K562 (cell line): ENCODE data around the gene ZNF668. TPM values are rescaled to one million over a fixed set of nuclear protein-coding genes. Genes with fewer than 3 reads are reported as not detected.

ENCODE experiments used
- ATAC-seq: fragments of 200-7000 bp; cut with Tn5 transposase; 3 replicates; pipeline ENCODE4 v1.9.1; 2020; ENCODE audit warnings: moderate library complexity
- BruUV-seq: library from RNA; stranded (reverse); fragments of 400-500 nt; replicated peaks from 2 replicates; lab custom pipeline; 2021; lab: Mats Ljungman, UMichigan
- CTCF ChIA-PET: fragments of 300-600 bp; formaldehyde crosslinking; extraction: SDS; loops from one replicate; lab custom pipeline; 2021; ENCODE audit warnings: low intra/inter-chr PET ratio; lab: Yijun Ruan, JAX
- POLR2A ChIA-PET: fragments of 300-600, 350-650 bp; sonication (Branson Sonifier 250); formaldehyde crosslinking; extraction: SDS; loops from one replicate; lab custom pipeline; 2021; ENCODE audit warnings: antibody characterized with exemption, inconsistent platforms; lab: Yijun Ruan, JAX
- DNase-seq, 4 experiments: peaks; one replicate each; pipeline versions ENCODE4 v3.0.0 to v3.0.0-alpha.2; 2011 to 2018; ENCODE audit warnings: low spot score in 3 of 4, mixed read lengths in 3 of 4; ENCODE audit errors: extremely low read depth in 1 of 4
- FAIRE-seq: peaks from 2 replicates; lab custom pipeline; 2011; peaks lifted over from hg19 to GRCh38; lab: Jason Lieb, UNC
- H2AFZ ChIP-seq: 2 replicates; pipeline ENCODE4 v1.6.0; 2011; ENCODE audit warnings: low read depth, low read length, control low read depth, inconsistent platforms
- H3K27ac ChIP-seq: fragments of 200-600 bp; 3 replicates; pipeline ENCODE4 v1.8.0; 2011; ENCODE audit warnings: low read depth, mild to moderate bottlenecking, control low read depth, inconsistent platforms, low read length, moderate library complexity, mixed read lengths; ENCODE audit errors: extremely low read depth
- H3K27me3 ChIP-seq, 2 experiments: fragments of 300-600 bp in 1 of 2; 2 replicates in 1 of 2; 3 replicates in 1 of 2; pipeline versions ENCODE4 v1.6.0 to v1.8.0; 2011; ENCODE audit warnings: inconsistent platforms in 2 of 2, low read length in 2 of 2, mild to moderate bottlenecking in 1 of 2, mixed read lengths in 1 of 2, moderate library complexity in 1 of 2; ENCODE audit not compliant: control insufficient read depth in 2 of 2, insufficient read depth in 2 of 2
- H3K36me3 ChIP-seq: fragments of 300-600 bp; 3 replicates; pipeline ENCODE4 v1.8.0; 2011; ENCODE audit warnings: mild to moderate bottlenecking, low read length, inconsistent platforms; ENCODE audit not compliant: control insufficient read depth, insufficient read depth
- H3K4me1 ChIP-seq, 2 experiments: fragments of 200-600 bp in 1 of 2; replicated peaks in 1 of 2; 2 replicates in 1 of 2; 3 replicates in 1 of 2; pipeline versions ENCODE4 v1.5.1 to v1.8.0; 2011; ENCODE audit warnings: inconsistent platforms in 2 of 2, low read length in 2 of 2, mild to moderate bottlenecking in 1 of 2, mixed read lengths in 1 of 2, moderate library complexity in 1 of 2; ENCODE audit not compliant: control insufficient read depth in 2 of 2, insufficient read depth in 2 of 2
- H3K4me2 ChIP-seq: 2 replicates; pipeline ENCODE4 v1.6.1; 2011; ENCODE audit warnings: low read length, control low read depth, inconsistent platforms, mixed read lengths; ENCODE audit not compliant: insufficient read depth
- H3K4me3 ChIP-seq: fragments of 200-600 bp; sonication (generic), shearing (Covaris generic); 2 replicates; pipeline ENCODE4 v1.5.1; 2016; ENCODE audit warnings: control low read depth, inconsistent platforms
- H3K79me2 ChIP-seq: fragments of 200-600 bp; 3 replicates; pipeline ENCODE4 v1.8.0; 2011; ENCODE audit warnings: low read length, inconsistent platforms; ENCODE audit not compliant: control insufficient read depth, insufficient read depth
- H3K9ac ChIP-seq, 2 experiments: 2 replicates each; pipeline versions ENCODE4 v1.6.0 to v1.6.1; 2011; ENCODE audit warnings: low read depth in 2 of 2, low read length in 2 of 2, control low read depth in 1 of 2, inconsistent platforms in 1 of 2, mild to moderate bottlenecking in 1 of 2, mixed read lengths in 1 of 2; ENCODE audit not compliant: insufficient read depth in 1 of 2
- H3K9me1 ChIP-seq: one replicate; pipeline ENCODE4 v1.6.0; 2011; ENCODE audit warnings: inconsistent platforms, mild to moderate bottlenecking, low read length, moderate library complexity; ENCODE audit not compliant: control insufficient read depth, insufficient read depth
- H3K9me3 ChIP-seq: replicated peaks from 2 replicates; pipeline ENCODE4 v1.5.1; 2011; ENCODE audit warnings: low read depth, low read length, inconsistent platforms; ENCODE audit not compliant: control insufficient read depth, insufficient read depth
- H4K20me1 ChIP-seq: replicated peaks from 2 replicates; pipeline ENCODE4 v1.6.1; 2011; ENCODE audit warnings: low read length, inconsistent platforms, mixed read lengths; ENCODE audit not compliant: control insufficient read depth, insufficient read depth
- BRD9 ChIP-seq: fragments of 450-650 bp; IDR thresholded peaks from 2 replicates; pipeline ENCODE4 v1.6.1; 2018; ENCODE audit warnings: low read depth; ENCODE audit not compliant: partially characterized antibody
- POLR2G ChIP-seq: fragments of 200-400 bp; formaldehyde crosslinking; IDR thresholded peaks from 2 replicates; pipeline ENCODE4 v1.6.1; 2017; ENCODE audit warnings: low read depth, mild to moderate bottlenecking, antibody characterized with exemption, low read length, moderate library complexity
- SMARCA5 ChIP-seq: fragments of 450-650 bp; IDR thresholded peaks from 2 replicates; pipeline ENCODE4 v1.6.1; 2016
- TFAP4 ChIP-seq: sonication (generic); formaldehyde crosslinking; IDR thresholded peaks from 2 replicates; pipeline ENCODE4 v1.8.0; 2022; ENCODE audit warnings: missing genetic modification reagents, mild to moderate bottlenecking, moderate library complexity, borderline replicate concordance
- VEZF1 ChIP-seq: fragments of 200-800 bp; sonication (Bioruptor generic); IDR thresholded peaks from 2 replicates; pipeline ENCODE4 v1.6.1; 2017; ENCODE audit warnings: missing genetic modification characterization, missing compliant biosample characterization
- WGBS: fragments of 100-300 bp; shearing (Covaris generic); methylation state at CpG from one replicate; pipeline ENCODE4 v1.1.6; 2016; ENCODE audit warnings: low coverage, mixed read lengths; ENCODE audit not compliant: insufficient coverage; ENCODE audit errors: missing lambda C conversion rate; 5-methylcytosine and 5-hydroxymethylcytosine counted together
- in situ Hi-C: fragments of 300-500 bp; cut with MboI; formaldehyde crosslinking; loops from 4 replicates; pipeline ENCODE4 v1.15.0; 2018; ENCODE audit warnings: inconsistent platforms, mixed read lengths
- intact Hi-C: fragments of 100-400 bp; cut with micrococcal nuclease; formaldehyde crosslinking; loops from 2 replicates; pipeline ENCODE4 v1.14.2; 2022
- polyA plus RNA-seq, 8 experiments: library from polyadenylated mRNA; depleted of rRNA in 4 of 8; stranded (reverse) in 5 of 8; unstranded in 3 of 8; fragments of >200 nt; fragmentation: Nextera tagmentation in 2 of 8; fragmentation: Illumina TruSeq in 1 of 8; extraction: Ambion mirVana in 2 of 8; extraction: Trizol in 1 of 8; gene quantifications; 2 replicates each; pipeline versions ENCODE4 v1.2.1 to v1.2.3, GENCODE V29; 2011 to 2014; ENCODE audit warnings: inconsistent platforms in 1 of 8, missing spikeins in 1 of 8
- total RNA-seq, 7 experiments: library from RNA; depleted of rRNA in 6 of 7; stranded (reverse); fragments of >200 nt in 6 of 7; fragmentation: Illumina TruSeq in 2 of 7; extraction: Trizol in 2 of 7; gene quantifications; 2 replicates each; pipeline versions ENCODE4 v1.2.1 to v1.2.3, GENCODE V29; 2011 to 2021; ENCODE audit warnings: low replicate concordance in 1 of 7
- TF ChIP-seq, protein P1 (sequence below): fragments of 450-650 bp; IDR thresholded peaks from 2 replicates; pipeline ENCODE4 v1.6.1; 2016
- TF ChIP-seq, protein P2 (sequence below): sonication (generic); IDR thresholded peaks from 2 replicates; pipeline ENCODE4 v1.6.1; 2016

Gene ZNF668
- total and polyA plus RNA-seq, 9 of the 15 experiments (the other 6 are each of a cell fraction or from before 2014, with no cell fraction given) = 0.04 to 15.3 (median 3.8) TPM; not detected in 1

DNA sequence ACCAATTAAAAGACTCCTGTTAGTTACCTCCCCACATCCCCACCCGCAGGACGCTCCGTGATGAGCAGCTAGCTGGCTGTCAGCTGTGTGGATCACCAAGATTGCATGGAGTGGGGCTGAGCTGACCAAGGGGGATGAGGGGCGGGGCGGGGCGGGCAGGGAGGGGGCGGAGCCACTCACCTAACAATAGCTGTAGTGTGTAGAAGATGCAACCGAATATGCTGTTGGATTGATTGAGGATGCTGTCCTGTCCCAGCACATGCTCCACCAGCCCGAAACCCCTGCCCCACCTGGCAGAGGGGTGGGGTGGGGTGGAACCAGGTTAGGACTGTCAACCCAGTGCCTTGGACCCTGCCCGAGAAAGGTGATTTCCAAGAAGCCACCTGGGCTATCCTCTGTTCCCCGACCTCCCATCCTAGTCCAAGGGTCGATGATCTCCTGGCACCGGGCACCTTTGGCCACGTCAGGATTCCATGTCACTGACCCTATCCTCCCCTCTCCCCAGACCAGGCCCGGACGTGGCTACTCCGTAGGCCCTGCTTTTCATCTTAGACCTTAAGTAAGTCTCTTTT, 19.2 kb upstream of the ZNF668 start:
- Histone ChIP-seq H2AFZ (no peak overlapping the region), H3K27me3 (no peaks in the 10 kb centered on the region), H3K4me1 (peaks cover 17 to 37% of the 10 kb centered on the region in 2 experiments; a peak in 4 of 5 replicates), H3K27ac (peak overlapping the region; percentile 41; the same call in 1 of the 3 replicates), H3K9me1 (peaks cover 6% of the 10 kb centered on the region), H3K9me3 (0 out of 2 replicates have a peak, but pooled peaks cover 4% of the 10 kb centered on the region), H3K79me2 (peaks cover 22% of the 10 kb centered on the region), H3K4me3 (peak overlapping the region; percentile 79), H4K20me1 (peaks cover 8% of the 10 kb centered on the region; the same call in 1 of the 2 replicates), H3K9ac (peak overlapping the region; percentile 54 to 94), H3K4me2 (peak overlapping the region; percentile 83), H3K36me3 (peaks cover 30% of the 10 kb centered on the region; the same call in 2 of the 3 replicates)
- DNase-seq = peak; percentile 74 to 81 (median 80)
- CTCF ChIA-PET = interaction anchor here (0.6 to 0.9 kb wide), 2 partner anchors 20 to 108 kb away, joined by 3 read pairs; partner anchors contain the start of gene HSD3B7
- intact Hi-C loops (loop anchor here (10.0 kb wide), 1 partner anchor 138 kb away; the partner anchor contains the start of gene SETD1A), in situ Hi-C loops (no loop called here)
- BruUV-seq = no TSS peak
- FAIRE-seq = no peak
- POLR2A ChIA-PET = interaction anchor here (0.7 to 3.3 kb wide), 5 partner anchors 9 to 109 kb away, joined by 3 to 16 read pairs (median 5); partner anchors contain the start of genes HSD3B7, ZNF646 and ZNF668
- 12% methylated on average over 15 of the region's 17 CpGs for WGBS
- TF ChIP-seq BRD9 (no peak), SMARCA5 (no peak), TFAP4 (CRISPR knock-in tag) (peak; percentile 85), POLR2G (no peak), VEZF1 (peak; percentile 70)
- TF ChIP-seq, protein P1, sequence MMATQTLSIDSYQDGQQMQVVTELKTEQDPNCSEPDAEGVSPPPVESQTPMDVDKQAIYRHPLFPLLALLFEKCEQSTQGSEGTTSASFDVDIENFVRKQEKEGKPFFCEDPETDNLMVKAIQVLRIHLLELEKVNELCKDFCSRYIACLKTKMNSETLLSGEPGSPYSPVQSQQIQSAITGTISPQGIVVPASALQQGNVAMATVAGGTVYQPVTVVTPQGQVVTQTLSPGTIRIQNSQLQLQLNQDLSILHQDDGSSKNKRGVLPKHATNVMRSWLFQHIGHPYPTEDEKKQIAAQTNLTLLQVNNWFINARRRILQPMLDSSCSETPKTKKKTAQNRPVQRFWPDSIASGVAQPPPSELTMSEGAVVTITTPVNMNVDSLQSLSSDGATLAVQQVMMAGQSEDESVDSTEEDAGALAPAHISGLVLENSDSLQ = peak; percentile 76
- TF ChIP-seq, protein P2, sequence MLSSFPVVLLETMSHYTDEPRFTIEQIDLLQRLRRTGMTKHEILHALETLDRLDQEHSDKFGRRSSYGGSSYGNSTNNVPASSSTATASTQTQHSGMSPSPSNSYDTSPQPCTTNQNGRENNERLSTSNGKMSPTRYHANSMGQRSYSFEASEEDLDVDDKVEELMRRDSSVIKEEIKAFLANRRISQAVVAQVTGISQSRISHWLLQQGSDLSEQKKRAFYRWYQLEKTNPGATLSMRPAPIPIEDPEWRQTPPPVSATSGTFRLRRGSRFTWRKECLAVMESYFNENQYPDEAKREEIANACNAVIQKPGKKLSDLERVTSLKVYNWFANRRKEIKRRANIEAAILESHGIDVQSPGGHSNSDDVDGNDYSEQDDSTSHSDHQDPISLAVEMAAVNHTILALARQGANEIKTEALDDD = peak; percentile 80
- ATAC-seq = peak; percentile 63
